H9 (cell line): ENCODE results near the gene NAA25. TPM values are rescaled to one million over a fixed set of nuclear protein-coding genes. Genes with fewer than 3 reads are reported as not detected.

ENCODE experiments used
- DNase-seq: peaks from one replicate; pipeline ENCODE4 v3.0.0-alpha.2; 2017
- H2AFZ ChIP-seq: one replicate; pipeline ENCODE4 v1.6.1; 2013; ENCODE audit warnings: mild to moderate bottlenecking, low read length, control low read depth, moderate library complexity
- H2AK5ac ChIP-seq: 2 replicates; pipeline ENCODE4 v1.6.1; 2013; ENCODE audit warnings: low read length, control low read depth, mixed read lengths; ENCODE audit not compliant: insufficient read length
- H2BK120ac ChIP-seq: one replicate; pipeline ENCODE4 v1.6.1; 2013; ENCODE audit warnings: low read depth, mild to moderate bottlenecking, low read length, control low read depth, inconsistent platforms; ENCODE audit not compliant: poor library complexity, severe bottlenecking
- H2BK12ac ChIP-seq: 2 replicates; pipeline ENCODE4 v1.6.1; 2013; ENCODE audit warnings: low read length, control low read depth, mixed read lengths, low read depth; ENCODE audit not compliant: insufficient read length
- H2BK15ac ChIP-seq: 2 replicates; pipeline ENCODE4 v1.6.1; 2013; ENCODE audit warnings: low read depth, low read length, control low read depth
- H2BK20ac ChIP-seq: one replicate; pipeline ENCODE4 v1.6.1; 2013; ENCODE audit warnings: low read depth, mild to moderate bottlenecking, low read length, control low read depth, inconsistent platforms; ENCODE audit not compliant: poor library complexity, severe bottlenecking
- H2BK5ac ChIP-seq: 2 replicates; pipeline ENCODE4 v1.6.1; 2013; ENCODE audit warnings: low read length, control low read depth, mixed read lengths; ENCODE audit not compliant: insufficient read length
- H3K14ac ChIP-seq: 2 replicates; pipeline ENCODE4 v1.6.1; 2013; ENCODE audit warnings: low read length, control low read depth; ENCODE audit not compliant: insufficient read depth
- H3K18ac ChIP-seq: 2 replicates; pipeline ENCODE4 v1.6.1; 2013; ENCODE audit warnings: low read depth, mild to moderate bottlenecking, mixed read lengths, low read length, control low read depth; ENCODE audit not compliant: insufficient read length
- H3K23ac ChIP-seq: 2 replicates; pipeline ENCODE4 v1.6.1; 2013; ENCODE audit warnings: low read length, control low read depth, mixed read lengths, low read depth; ENCODE audit not compliant: insufficient read length
- H3K23me2 ChIP-seq: 2 replicates; pipeline ENCODE4 v1.6.1; 2013; ENCODE audit warnings: low read depth, mild to moderate bottlenecking, mixed read lengths, low read length, control low read depth; ENCODE audit not compliant: insufficient read length, poor library complexity, severe bottlenecking
- H3K27ac ChIP-seq: 2 replicates; pipeline ENCODE4 v1.5.1; 2013; ENCODE audit warnings: low read length, control low read depth, mixed read lengths, low read depth; ENCODE audit not compliant: insufficient read length
- H3K27me3 ChIP-seq: 2 replicates; pipeline ENCODE4 v1.6.1; 2013; ENCODE audit warnings: low read length, control low read depth, inconsistent platforms; ENCODE audit not compliant: insufficient read depth
- H3K4ac ChIP-seq: 2 replicates; pipeline ENCODE4 v1.6.1; 2013; ENCODE audit warnings: low read depth, mild to moderate bottlenecking, control low read depth, inconsistent platforms, low read length, moderate library complexity
- H3K4me1 ChIP-seq: 2 replicates; pipeline ENCODE4 v1.6.1; 2013; ENCODE audit warnings: low read length, control low read depth, inconsistent platforms; ENCODE audit not compliant: insufficient read depth
- H3K4me2 ChIP-seq: 2 replicates; pipeline ENCODE4 v1.6.1; 2013; ENCODE audit warnings: low read length, control low read depth, mixed read lengths; ENCODE audit not compliant: insufficient read length, insufficient read depth
- H3K56ac ChIP-seq: 2 replicates; pipeline ENCODE4 v1.6.1; 2013; ENCODE audit warnings: low read depth, mild to moderate bottlenecking, mixed read lengths, low read length, control low read depth; ENCODE audit not compliant: insufficient read length
- H3K79me1 ChIP-seq: 2 replicates; pipeline ENCODE4 v1.6.1; 2013; ENCODE audit warnings: low read depth, mild to moderate bottlenecking, moderate library complexity, low read length, control low read depth, inconsistent platforms; ENCODE audit not compliant: insufficient read depth, poor library complexity, severe bottlenecking
- H3K79me2 ChIP-seq: 2 replicates; pipeline ENCODE4 v1.6.1; 2013; ENCODE audit warnings: low read length, control low read depth, inconsistent platforms; ENCODE audit not compliant: insufficient read depth
- H3K9ac ChIP-seq: 2 replicates; pipeline ENCODE4 v1.6.1; 2013; ENCODE audit warnings: low read length, control low read depth, mixed read lengths; ENCODE audit not compliant: insufficient read length; ENCODE audit errors: extremely low read depth
- H3K9me3 ChIP-seq: one replicate; pipeline ENCODE4 v1.6.1; 2013; ENCODE audit warnings: low read depth, low read length, inconsistent platforms; ENCODE audit not compliant: control insufficient read depth
- H3T11ph ChIP-seq: one replicate; pipeline ENCODE4 v1.6.1; 2013; ENCODE audit warnings: mild to moderate bottlenecking, low read length, control low read depth, inconsistent platforms
- H4K20me1 ChIP-seq: one replicate; pipeline ENCODE4 v1.6.1; 2013; ENCODE audit not compliant: control insufficient read depth, insufficient read length, insufficient read depth
- H4K5ac ChIP-seq: 2 replicates; pipeline ENCODE4 v1.6.1; 2013; ENCODE audit warnings: low read depth, mild to moderate bottlenecking, mixed read lengths, low read length, control low read depth; ENCODE audit not compliant: insufficient read length
- H4K8ac ChIP-seq: replicated peaks from 2 replicates; pipeline ENCODE4 v1.6.1; 2013; ENCODE audit warnings: low read length, control low read depth, mixed read lengths, low read depth; ENCODE audit not compliant: insufficient read length
- H4K91ac ChIP-seq: 2 replicates; pipeline ENCODE4 v1.6.1; 2013; ENCODE audit warnings: low read depth, mild to moderate bottlenecking, moderate library complexity, mixed read lengths, low read length, control low read depth; ENCODE audit not compliant: insufficient read length
- H3K27ac Mint-ChIP-seq, 3 experiments: 2 replicates in 2 of 3; 3 replicates in 1 of 3; pipeline ENCODE4 v1.8.0; 2020 to 2021; ENCODE audit warnings: mixed read lengths in 3 of 3, mild to moderate bottlenecking in 1 of 3, moderate library complexity in 1 of 3
- H3K27me3 Mint-ChIP-seq: 2 replicates; pipeline ENCODE4 v1.8.0; 2021; ENCODE audit warnings: low read depth, mild to moderate bottlenecking, moderate library complexity, mixed read lengths
- H3K36me3 Mint-ChIP-seq, 3 experiments: 2 replicates in 2 of 3; 3 replicates in 1 of 3; pipeline ENCODE4 v1.8.0; 2020 to 2021; ENCODE audit warnings: low read depth in 3 of 3, mixed read lengths in 3 of 3; ENCODE audit not compliant: insufficient read depth in 1 of 3
- H3K4me1 Mint-ChIP-seq, 2 experiments: 2 replicates each; pipeline ENCODE4 v1.8.0; 2020; ENCODE audit warnings: mixed read lengths in 2 of 2
- H3K4me3 Mint-ChIP-seq, 2 experiments: 2 replicates in 1 of 2; 3 replicates in 1 of 2; pipeline ENCODE4 v1.8.0; 2020 to 2021; ENCODE audit warnings: mild to moderate bottlenecking in 2 of 2, mixed read lengths in 2 of 2, moderate library complexity in 1 of 2
- H3K9me3 Mint-ChIP-seq, 2 experiments: 2 replicates in 1 of 2; 3 replicates in 1 of 2; pipeline ENCODE4 v1.8.0; 2020; ENCODE audit warnings: mild to moderate bottlenecking in 2 of 2, mixed read lengths in 2 of 2, moderate library complexity in 1 of 2
- total RNA-seq: library from RNA; stranded (reverse); gene quantifications from 2 replicates; pipeline ENCODE4 v1.2.1, GENCODE V29; 2021
- TF ChIP-seq, protein P1 (sequence below): fragments of 200-600 bp; sonication (generic); conservative IDR thresholded peaks from 3 replicates; pipeline ENCODE4 v1.8.0; 2021; ENCODE audit warnings: antibody characterized with exemption, mild to moderate bottlenecking

Gene NAA25
- total RNA-seq, 1 experiment from 2014 or later: 57.1 TPM

- H3K27me3 Mint-ChIP-seq: no peaks in the 10 kb centered on the region
- H3K36me3 Mint-ChIP-seq: no peaks in the 10 kb centered on the region
- TF ChIP-seq, protein P1, sequence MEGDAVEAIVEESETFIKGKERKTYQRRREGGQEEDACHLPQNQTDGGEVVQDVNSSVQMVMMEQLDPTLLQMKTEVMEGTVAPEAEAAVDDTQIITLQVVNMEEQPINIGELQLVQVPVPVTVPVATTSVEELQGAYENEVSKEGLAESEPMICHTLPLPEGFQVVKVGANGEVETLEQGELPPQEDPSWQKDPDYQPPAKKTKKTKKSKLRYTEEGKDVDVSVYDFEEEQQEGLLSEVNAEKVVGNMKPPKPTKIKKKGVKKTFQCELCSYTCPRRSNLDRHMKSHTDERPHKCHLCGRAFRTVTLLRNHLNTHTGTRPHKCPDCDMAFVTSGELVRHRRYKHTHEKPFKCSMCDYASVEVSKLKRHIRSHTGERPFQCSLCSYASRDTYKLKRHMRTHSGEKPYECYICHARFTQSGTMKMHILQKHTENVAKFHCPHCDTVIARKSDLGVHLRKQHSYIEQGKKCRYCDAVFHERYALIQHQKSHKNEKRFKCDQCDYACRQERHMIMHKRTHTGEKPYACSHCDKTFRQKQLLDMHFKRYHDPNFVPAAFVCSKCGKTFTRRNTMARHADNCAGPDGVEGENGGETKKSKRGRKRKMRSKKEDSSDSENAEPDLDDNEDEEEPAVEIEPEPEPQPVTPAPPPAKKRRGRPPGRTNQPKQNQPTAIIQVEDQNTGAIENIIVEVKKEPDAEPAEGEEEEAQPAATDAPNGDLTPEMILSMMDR: no peak
- H2BK120ac ChIP-seq: no peak overlapping the region
- no peak overlapping the region for H2BK20ac ChIP-seq
- no peak overlapping the region for H3T11ph ChIP-seq
- no peaks in the 10 kb centered on the region for H3K4me1 Mint-ChIP-seq
- H4K91ac ChIP-seq: no peak overlapping the region
- H2AFZ ChIP-seq: no peak overlapping the region
- no peak overlapping the region for H4K5ac ChIP-seq
- H3K4me1 ChIP-seq: no peaks in the 10 kb centered on the region
- no peaks in the 10 kb centered on the region for H3K9me3 Mint-ChIP-seq
- no peak overlapping the region for H3K56ac ChIP-seq
- no peak overlapping the region for H4K8ac ChIP-seq
- H3K27ac Mint-ChIP-seq: no peak overlapping the region
- no peaks in the 10 kb centered on the region for H3K79me2 ChIP-seq
- H3K23me2 ChIP-seq: no peaks in the 10 kb centered on the region
- H3K4ac ChIP-seq: no peak overlapping the region
- no peak overlapping the region for H3K18ac ChIP-seq
- H2BK15ac ChIP-seq: no peak overlapping the region
- H2BK12ac ChIP-seq: no peak overlapping the region
- H3K4me2 ChIP-seq: no peak overlapping the region
- H3K79me1 ChIP-seq: no peaks in the 10 kb centered on the region
- H3K9me3 ChIP-seq: no peaks in the 10 kb centered on the region
- no peak overlapping the region for H2AK5ac ChIP-seq
- H3K27ac ChIP-seq: no peak overlapping the region
- H3K23ac ChIP-seq: no peak overlapping the region
- H2BK5ac ChIP-seq: no peak overlapping the region
- H3K4me3 Mint-ChIP-seq: no peak overlapping the region
- DNase-seq: no peak
- no peak overlapping the region for H3K14ac ChIP-seq
- no peak overlapping the region for H3K9ac ChIP-seq
- H4K20me1 ChIP-seq: no peaks in the 10 kb centered on the region
- no peaks in the 10 kb centered on the region for H3K27me3 ChIP-seq
Measured at GRCh38 chr12:111978545-111978944, 130.0 kb downstream of the NAA25 start.
